K562 (cell line): ENCODE results near the gene UQCC2. TPM values are rescaled to one million over a fixed set of nuclear protein-coding genes. Genes with fewer than 3 reads are reported as not detected.
A peak's percentile ranks its signal among the peaks of the same experiment; 100 is the strongest.

Experiments used
- ATAC-seq: fragments of 200-7000 bp; cut with Tn5 transposase; 3 replicates; pipeline ENCODE4 v1.9.1; 2020; ENCODE audit warnings: moderate library complexity
- BruUV-seq: library from RNA; stranded (reverse); fragments of 400-500 nt; replicated peaks from 2 replicates; lab custom pipeline; 2021; lab: Mats Ljungman, UMichigan
- CTCF ChIA-PET: fragments of 300-600 bp; formaldehyde crosslinking; extraction: SDS; loops from one replicate; lab custom pipeline; 2021; ENCODE audit warnings: low intra/inter-chr PET ratio; lab: Yijun Ruan, JAX
- POLR2A ChIA-PET: fragments of 300-600, 350-650 bp; sonication (Branson Sonifier 250); formaldehyde crosslinking; extraction: SDS; loops from one replicate; lab custom pipeline; 2021; ENCODE audit warnings: antibody characterized with exemption, inconsistent platforms; lab: Yijun Ruan, JAX
- DNase-seq, 4 experiments: peaks; one replicate each; pipeline versions ENCODE4 v3.0.0 to v3.0.0-alpha.2; 2011 to 2018; ENCODE audit warnings: low spot score in 3 of 4, mixed read lengths in 3 of 4; ENCODE audit errors: extremely low read depth in 1 of 4
- FAIRE-seq: peaks from 2 replicates; lab custom pipeline; 2011; peaks lifted over from hg19 to GRCh38; lab: Jason Lieb, UNC
- H2AFZ ChIP-seq: 2 replicates; pipeline ENCODE4 v1.6.0; 2011; ENCODE audit warnings: low read depth, low read length, control low read depth, inconsistent platforms
- H3K27ac ChIP-seq: fragments of 200-600 bp; 3 replicates; pipeline ENCODE4 v1.8.0; 2011; ENCODE audit warnings: low read depth, mild to moderate bottlenecking, control low read depth, inconsistent platforms, low read length, moderate library complexity, mixed read lengths; ENCODE audit errors: extremely low read depth
- H3K27me3 ChIP-seq, 2 experiments: fragments of 300-600 bp in 1 of 2; 2 replicates in 1 of 2; 3 replicates in 1 of 2; pipeline versions ENCODE4 v1.6.0 to v1.8.0; 2011; ENCODE audit warnings: inconsistent platforms in 2 of 2, low read length in 2 of 2, mild to moderate bottlenecking in 1 of 2, mixed read lengths in 1 of 2, moderate library complexity in 1 of 2; ENCODE audit not compliant: control insufficient read depth in 2 of 2, insufficient read depth in 2 of 2
- H3K36me3 ChIP-seq: fragments of 300-600 bp; 3 replicates; pipeline ENCODE4 v1.8.0; 2011; ENCODE audit warnings: mild to moderate bottlenecking, low read length, inconsistent platforms; ENCODE audit not compliant: control insufficient read depth, insufficient read depth
- H3K4me1 ChIP-seq, 2 experiments: fragments of 200-600 bp in 1 of 2; replicated peaks in 1 of 2; 2 replicates in 1 of 2; 3 replicates in 1 of 2; pipeline versions ENCODE4 v1.5.1 to v1.8.0; 2011; ENCODE audit warnings: inconsistent platforms in 2 of 2, low read length in 2 of 2, mild to moderate bottlenecking in 1 of 2, mixed read lengths in 1 of 2, moderate library complexity in 1 of 2; ENCODE audit not compliant: control insufficient read depth in 2 of 2, insufficient read depth in 2 of 2
- H3K4me2 ChIP-seq: 2 replicates; pipeline ENCODE4 v1.6.1; 2011; ENCODE audit warnings: low read length, control low read depth, inconsistent platforms, mixed read lengths; ENCODE audit not compliant: insufficient read depth
- H3K4me3 ChIP-seq: fragments of 200-600 bp; sonication (generic), shearing (Covaris generic); 2 replicates; pipeline ENCODE4 v1.5.1; 2016; ENCODE audit warnings: control low read depth, inconsistent platforms
- H3K79me2 ChIP-seq: fragments of 200-600 bp; 3 replicates; pipeline ENCODE4 v1.8.0; 2011; ENCODE audit warnings: low read length, inconsistent platforms; ENCODE audit not compliant: control insufficient read depth, insufficient read depth
- H3K9ac ChIP-seq, 2 experiments: 2 replicates each; pipeline versions ENCODE4 v1.6.0 to v1.6.1; 2011; ENCODE audit warnings: low read depth in 2 of 2, low read length in 2 of 2, control low read depth in 1 of 2, inconsistent platforms in 1 of 2, mild to moderate bottlenecking in 1 of 2, mixed read lengths in 1 of 2; ENCODE audit not compliant: insufficient read depth in 1 of 2
- H3K9me1 ChIP-seq: one replicate; pipeline ENCODE4 v1.6.0; 2011; ENCODE audit warnings: inconsistent platforms, mild to moderate bottlenecking, low read length, moderate library complexity; ENCODE audit not compliant: control insufficient read depth, insufficient read depth
- H3K9me3 ChIP-seq: replicated peaks from 2 replicates; pipeline ENCODE4 v1.5.1; 2011; ENCODE audit warnings: low read depth, low read length, inconsistent platforms; ENCODE audit not compliant: control insufficient read depth, insufficient read depth
- H4K20me1 ChIP-seq: replicated peaks from 2 replicates; pipeline ENCODE4 v1.6.1; 2011; ENCODE audit warnings: low read length, inconsistent platforms, mixed read lengths; ENCODE audit not compliant: control insufficient read depth, insufficient read depth
- ETS2 ChIP-seq: IDR thresholded peaks from 2 replicates; pipeline ENCODE4 v1.6.1; 2016; ENCODE audit warnings: borderline replicate concordance, missing genetic modification characterization, mild to moderate bottlenecking, moderate library complexity, missing compliant biosample characterization; ENCODE audit not compliant: poor library complexity, severe bottlenecking
- MYC ChIP-seq, 2 experiments: fragments of 250-450 bp in 1 of 2; sonication (Bioruptor Pico) in 1 of 2; IDR thresholded peaks; 2 replicates each; pipeline versions ENCODE4 v1.5.1 to v1.6.1; 2012 to 2021; ENCODE audit warnings: low read depth in 2 of 2, borderline replicate concordance in 1 of 2, improper control_type of control experiment in 1 of 2, low read length in 1 of 2, mild to moderate bottlenecking in 1 of 2, moderate library complexity in 1 of 2
- ZNF232 ChIP-seq: sonication (generic); formaldehyde crosslinking; IDR thresholded peaks from 2 replicates; pipeline ENCODE4 v1.8.0; 2022; ENCODE audit warnings: mild to moderate bottlenecking, missing genetic modification reagents
- ZNF354B ChIP-seq: fragments of 250-450 bp; sonication (Bioruptor Pico); IDR thresholded peaks from 2 replicates; pipeline ENCODE4 v1.4.0; 2020
- WGBS: fragments of 100-300 bp; shearing (Covaris generic); methylation state at CpG from one replicate; pipeline ENCODE4 v1.1.6; 2016; ENCODE audit warnings: low coverage, mixed read lengths; ENCODE audit not compliant: insufficient coverage; ENCODE audit errors: missing lambda C conversion rate; 5-methylcytosine and 5-hydroxymethylcytosine counted together
- in situ Hi-C: fragments of 300-500 bp; cut with MboI; formaldehyde crosslinking; loops from 4 replicates; pipeline ENCODE4 v1.15.0; 2018; ENCODE audit warnings: inconsistent platforms, mixed read lengths
- intact Hi-C: fragments of 100-400 bp; cut with micrococcal nuclease; formaldehyde crosslinking; loops from 2 replicates; pipeline ENCODE4 v1.14.2; 2022
- polyA plus RNA-seq, 8 experiments: library from polyadenylated mRNA; depleted of rRNA in 4 of 8; stranded (reverse) in 5 of 8; unstranded in 3 of 8; fragments of >200 nt; fragmentation: Nextera tagmentation in 2 of 8; fragmentation: Illumina TruSeq in 1 of 8; extraction: Ambion mirVana in 2 of 8; extraction: Trizol in 1 of 8; gene quantifications; 2 replicates each; pipeline versions ENCODE4 v1.2.1 to v1.2.3, GENCODE V29; 2011 to 2014; ENCODE audit warnings: inconsistent platforms in 1 of 8, missing spikeins in 1 of 8
- total RNA-seq, 7 experiments: library from RNA; depleted of rRNA in 6 of 7; stranded (reverse); fragments of >200 nt in 6 of 7; fragmentation: Illumina TruSeq in 2 of 7; extraction: Trizol in 2 of 7; gene quantifications; 2 replicates each; pipeline versions ENCODE4 v1.2.1 to v1.2.3, GENCODE V29; 2011 to 2021; ENCODE audit warnings: low replicate concordance in 1 of 7
- TF ChIP-seq, protein P1 (sequence below): fragments of 250-450 bp; sonication (Bioruptor Pico); IDR thresholded peaks from 2 replicates; pipeline ENCODE4 v1.5.1; 2021; ENCODE audit warnings: mild to moderate bottlenecking
- TF ChIP-seq, protein P2 (sequence below): sonication (generic); formaldehyde crosslinking; IDR thresholded peaks from 2 replicates; pipeline ENCODE4 v1.8.1; 2023; ENCODE audit warnings: mild to moderate bottlenecking, missing genetic modification reagents
- TF ChIP-seq, protein P3 (sequence below): fragments of 250-450 bp; sonication (Bioruptor Pico); IDR thresholded peaks from 2 replicates; pipeline ENCODE4 v1.5.0; 2021
- TF ChIP-seq, protein P4 (sequence below): fragments of 200-800 bp; sonication (Bioruptor generic); IDR thresholded peaks from 2 replicates; pipeline ENCODE4 v1.6.1; 2016; ENCODE audit warnings: missing genetic modification characterization, missing compliant biosample characterization

The UQCC2 gene
- total and polyA plus RNA-seq, 9 of the 15 experiments (the other 6 are each of a cell fraction or from before 2014, with no cell fraction given): 58.5 to 927 (median 158) TPM

DNA sequence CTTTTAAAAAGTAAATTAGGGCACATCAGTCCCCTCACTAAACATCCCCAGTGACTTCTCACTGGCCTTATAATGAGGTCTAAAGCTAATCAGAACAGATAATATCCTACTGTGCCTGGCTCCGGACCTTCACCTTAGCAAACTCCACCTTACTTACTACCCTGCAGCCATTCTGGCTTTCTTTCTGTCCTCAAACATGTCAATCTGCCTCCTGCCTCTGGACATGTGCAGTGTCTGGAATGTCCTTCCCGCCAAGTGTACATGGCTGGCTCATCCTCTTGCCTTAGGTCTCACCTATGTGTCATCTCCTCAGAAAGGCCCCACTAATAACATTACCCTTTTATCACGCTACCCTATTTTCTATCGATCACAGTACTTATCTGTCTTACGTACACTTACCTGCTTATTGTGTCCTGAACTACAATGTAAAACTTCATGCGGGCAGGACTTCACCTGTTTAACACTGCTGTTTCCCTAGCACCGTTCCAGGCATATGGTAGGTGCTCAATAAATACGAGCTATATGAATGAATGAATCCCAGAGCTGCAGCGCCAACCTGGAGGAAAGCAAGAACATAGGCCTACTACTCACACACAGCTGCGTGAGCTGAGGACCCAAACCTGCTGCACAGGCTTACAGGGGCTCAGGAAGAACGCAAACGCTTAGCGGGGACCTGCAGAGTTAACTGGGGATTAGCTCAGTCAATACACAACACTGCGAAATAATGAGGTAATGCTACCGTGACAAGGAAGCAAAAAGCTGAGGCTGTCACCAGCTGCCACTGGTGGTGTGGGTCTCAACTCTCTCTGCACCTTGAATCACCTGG is 991 bp downstream of the UQCC2 start:
- ATAC-seq (peak; percentile 17), DNase-seq (peak; percentile 24 to 39 (median 36)), FAIRE-seq (peak; percentile 59)
- Histone ChIP-seq H3K4me1 (peaks cover 12 to 21% of the 10 kb centered on the region in 2 experiments), H2AFZ (peak overlapping the region; percentile 97), H3K27ac (peak overlapping the region; percentile 93), H3K9me1 (no peaks in the 10 kb centered on the region), H3K9ac (peak overlapping the region; percentile 90 to 98), H3K4me2 (peak overlapping the region; percentile 96), H3K4me3 (peak overlapping the region; percentile 58), H3K79me2 (peaks cover 25% of the 10 kb centered on the region), H3K27me3 (peaks cover 0 to 5% of the 10 kb centered on the region in 2 experiments; a peak in 3 of 5 replicates), H4K20me1 (no peaks in the 10 kb centered on the region), H3K9me3 (no peaks in the 10 kb centered on the region), H3K36me3 (peaks cover 40% of the 10 kb centered on the region)
- no TSS peak for BruUV-seq
- ChIA-PET CTCF (interaction anchor here (0.7 to 2.3 kb wide), 3 partner anchors 34 to 344 kb away, joined by 3 to 14 read pairs (median 4); no protein-coding TSS in a partner anchor), POLR2A (interaction anchor here (0.6 to 2.1 kb wide), 16 partner anchors 10 to 269 kb away, joined by 3 to 14 read pairs (median 6); partner anchors contain the start of genes BAK1 and ITPR3)
- intact Hi-C loops (loop anchor here (1.0 kb wide), 2 partner anchors 34 to 52 kb away; no protein-coding TSS in a partner anchor), in situ Hi-C loops (no loop called here)
- 56% methylated on average over 15 of the region's 15 CpGs for WGBS
- TF ChIP-seq ETS2 (tag) (no peak), MYC (IDR thresholded peaks at IDR 0.05; ENCODE audit: low read depth, low read length) (no peak), MYC (CRISPR knock-in tag; IDR thresholded peaks at IDR 0.05; ENCODE audit: borderline replicate concordance, low read depth) (no peak), ZNF232 (CRISPR knock-in tag) (0 out of 2 replicates have a peak, but pooled peaks have one; percentile 13), ZNF354B (CRISPR knock-in tag) (no peak)
- TF ChIP-seq, protein P1, sequence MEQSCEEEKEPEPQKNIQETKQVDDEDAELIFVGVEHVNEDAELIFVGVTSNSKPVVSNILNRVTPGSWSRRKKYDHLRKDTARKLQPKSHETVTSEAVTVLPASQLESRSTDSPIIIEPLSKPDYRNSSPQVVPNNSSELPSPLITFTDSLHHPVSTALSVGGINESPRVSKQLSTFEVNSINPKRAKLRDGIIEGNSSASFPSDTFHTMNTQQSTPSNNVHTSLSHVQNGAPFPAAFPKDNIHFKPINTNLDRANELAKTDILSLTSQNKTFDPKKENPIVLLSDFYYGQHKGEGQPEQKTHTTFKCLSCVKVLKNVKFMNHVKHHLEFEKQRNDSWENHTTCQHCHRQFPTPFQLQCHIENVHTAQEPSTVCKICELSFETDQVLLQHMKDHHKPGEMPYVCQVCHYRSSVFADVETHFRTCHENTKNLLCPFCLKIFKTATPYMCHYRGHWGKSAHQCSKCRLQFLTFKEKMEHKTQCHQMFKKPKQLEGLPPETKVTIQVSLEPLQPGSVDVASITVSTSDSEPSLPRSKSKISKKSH: no peak
- TF ChIP-seq, protein P2, sequence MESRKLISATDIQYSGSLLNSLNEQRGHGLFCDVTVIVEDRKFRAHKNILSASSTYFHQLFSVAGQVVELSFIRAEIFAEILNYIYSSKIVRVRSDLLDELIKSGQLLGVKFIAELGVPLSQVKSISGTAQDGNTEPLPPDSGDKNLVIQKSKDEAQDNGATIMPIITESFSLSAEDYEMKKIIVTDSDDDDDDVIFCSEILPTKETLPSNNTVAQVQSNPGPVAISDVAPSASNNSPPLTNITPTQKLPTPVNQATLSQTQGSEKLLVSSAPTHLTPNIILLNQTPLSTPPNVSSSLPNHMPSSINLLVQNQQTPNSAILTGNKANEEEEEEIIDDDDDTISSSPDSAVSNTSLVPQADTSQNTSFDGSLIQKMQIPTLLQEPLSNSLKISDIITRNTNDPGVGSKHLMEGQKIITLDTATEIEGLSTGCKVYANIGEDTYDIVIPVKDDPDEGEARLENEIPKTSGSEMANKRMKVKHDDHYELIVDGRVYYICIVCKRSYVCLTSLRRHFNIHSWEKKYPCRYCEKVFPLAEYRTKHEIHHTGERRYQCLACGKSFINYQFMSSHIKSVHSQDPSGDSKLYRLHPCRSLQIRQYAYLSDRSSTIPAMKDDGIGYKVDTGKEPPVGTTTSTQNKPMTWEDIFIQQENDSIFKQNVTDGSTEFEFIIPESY (CRISPR knock-in tag): peak; percentile 78
- TF ChIP-seq, protein P3, sequence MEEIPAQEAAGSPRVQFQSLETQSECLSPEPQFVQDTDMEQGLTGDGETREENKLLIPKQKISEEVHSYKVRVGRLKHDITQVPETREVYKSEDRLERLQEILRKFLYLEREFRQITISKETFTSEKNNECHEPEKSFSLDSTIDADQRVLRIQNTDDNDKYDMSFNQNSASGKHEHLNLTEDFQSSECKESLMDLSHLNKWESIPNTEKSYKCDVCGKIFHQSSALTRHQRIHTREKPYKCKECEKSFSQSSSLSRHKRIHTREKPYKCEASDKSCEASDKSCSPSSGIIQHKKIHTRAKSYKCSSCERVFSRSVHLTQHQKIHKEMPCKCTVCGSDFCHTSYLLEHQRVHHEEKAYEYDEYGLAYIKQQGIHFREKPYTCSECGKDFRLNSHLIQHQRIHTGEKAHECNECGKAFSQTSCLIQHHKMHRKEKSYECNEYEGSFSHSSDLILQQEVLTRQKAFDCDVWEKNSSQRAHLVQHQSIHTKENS (CRISPR knock-in tag): no peak
- TF ChIP-seq, protein P4, sequence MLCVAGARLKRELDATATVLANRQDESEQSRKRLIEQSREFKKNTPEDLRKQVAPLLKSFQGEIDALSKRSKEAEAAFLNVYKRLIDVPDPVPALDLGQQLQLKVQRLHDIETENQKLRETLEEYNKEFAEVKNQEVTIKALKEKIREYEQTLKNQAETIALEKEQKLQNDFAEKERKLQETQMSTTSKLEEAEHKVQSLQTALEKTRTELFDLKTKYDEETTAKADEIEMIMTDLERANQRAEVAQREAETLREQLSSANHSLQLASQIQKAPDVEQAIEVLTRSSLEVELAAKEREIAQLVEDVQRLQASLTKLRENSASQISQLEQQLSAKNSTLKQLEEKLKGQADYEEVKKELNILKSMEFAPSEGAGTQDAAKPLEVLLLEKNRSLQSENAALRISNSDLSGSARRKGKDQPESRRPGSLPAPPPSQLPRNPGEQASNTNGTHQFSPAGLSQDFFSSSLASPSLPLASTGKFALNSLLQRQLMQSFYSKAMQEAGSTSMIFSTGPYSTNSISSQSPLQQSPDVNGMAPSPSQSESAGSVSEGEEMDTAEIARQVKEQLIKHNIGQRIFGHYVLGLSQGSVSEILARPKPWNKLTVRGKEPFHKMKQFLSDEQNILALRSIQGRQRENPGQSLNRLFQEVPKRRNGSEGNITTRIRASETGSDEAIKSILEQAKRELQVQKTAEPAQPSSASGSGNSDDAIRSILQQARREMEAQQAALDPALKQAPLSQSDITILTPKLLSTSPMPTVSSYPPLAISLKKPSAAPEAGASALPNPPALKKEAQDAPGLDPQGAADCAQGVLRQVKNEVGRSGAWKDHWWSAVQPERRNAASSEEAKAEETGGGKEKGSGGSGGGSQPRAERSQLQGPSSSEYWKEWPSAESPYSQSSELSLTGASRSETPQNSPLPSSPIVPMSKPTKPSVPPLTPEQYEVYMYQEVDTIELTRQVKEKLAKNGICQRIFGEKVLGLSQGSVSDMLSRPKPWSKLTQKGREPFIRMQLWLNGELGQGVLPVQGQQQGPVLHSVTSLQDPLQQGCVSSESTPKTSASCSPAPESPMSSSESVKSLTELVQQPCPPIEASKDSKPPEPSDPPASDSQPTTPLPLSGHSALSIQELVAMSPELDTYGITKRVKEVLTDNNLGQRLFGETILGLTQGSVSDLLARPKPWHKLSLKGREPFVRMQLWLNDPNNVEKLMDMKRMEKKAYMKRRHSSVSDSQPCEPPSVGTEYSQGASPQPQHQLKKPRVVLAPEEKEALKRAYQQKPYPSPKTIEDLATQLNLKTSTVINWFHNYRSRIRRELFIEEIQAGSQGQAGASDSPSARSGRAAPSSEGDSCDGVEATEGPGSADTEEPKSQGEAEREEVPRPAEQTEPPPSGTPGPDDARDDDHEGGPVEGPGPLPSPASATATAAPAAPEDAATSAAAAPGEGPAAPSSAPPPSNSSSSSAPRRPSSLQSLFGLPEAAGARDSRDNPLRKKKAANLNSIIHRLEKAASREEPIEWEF (CRISPR knock-in tag): no peak
